Prostate gland (tissue), 2 donors: ENCODE results near the gene IL25.

Experiments used
- CTCF ChIP-seq, 4 experiments: fragments of 200-600 bp in 2 of 4; fragments of 450-650 bp in 2 of 4; sonication (generic) in 2 of 4; IDR thresholded peaks; 1 replicate in 3 of 4; 2 replicates in 1 of 4; pipeline ENCODE4 v1.5.1; 2016 to 2019; ENCODE audit warnings: antibody characterized with exemption in 4 of 4, mild to moderate bottlenecking in 2 of 4, moderate library complexity in 2 of 4
- POLR2AphosphoS5 ChIP-seq: sonication (generic); formaldehyde crosslinking; IDR thresholded peaks from one replicate; pipeline ENCODE4 v1.6.1; 2017; ENCODE audit warnings: antibody characterized with exemption

- TF ChIP-seq CTCF (IDR thresholded peaks at IDR 0.05) (no peak), POLR2AphosphoS5 (no peak)
Observed at GRCh38 chr14:23414254-23414653, 41.6 kb downstream of the IL25 start.
